NCI-H1092 (cell line): ENCODE data around the gene CC2D1A.
"Not testable (repeated sequence)": the region's sequence is repeated elsewhere in the genome, so short reads cannot be mapped to it uniquely, and the experiment has no call there.

Source experiments
- DNase-seq: peaks from one replicate; lab custom pipeline; 2025; lab: John Stamatoyannopoulos, UW

Gene CC2D1A

GRCh38 chr19:13908674-13909073, 2.7 kb downstream of the CC2D1A start:
- DNase-seq = no peak

DNA sequence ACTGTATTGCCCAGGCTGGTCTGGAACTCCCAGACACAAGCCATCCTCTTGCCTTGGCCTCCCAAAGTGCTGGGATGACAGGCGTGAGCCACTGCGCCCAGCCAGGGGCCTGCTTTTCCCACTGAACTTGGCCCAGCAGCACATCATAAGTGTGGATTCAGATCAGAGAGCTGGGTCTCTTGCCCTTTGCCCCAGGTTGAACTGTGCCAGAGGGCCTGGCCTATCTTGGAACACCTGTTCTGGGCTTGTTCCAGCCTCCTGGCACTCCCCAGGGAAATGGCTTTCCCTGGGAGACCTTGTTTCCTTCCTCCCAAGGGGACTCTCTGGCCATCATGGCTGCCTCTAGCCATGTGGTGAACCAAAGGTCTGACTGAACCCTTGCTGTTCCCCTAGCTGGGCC, 3.4 kb downstream of the CC2D1A start:
- DNase-seq = no peak

- no peak for DNase-seq
These were observed 7.4 kb downstream of the CC2D1A start for GRCh38 chr19:13913352-13913751.

DNA sequence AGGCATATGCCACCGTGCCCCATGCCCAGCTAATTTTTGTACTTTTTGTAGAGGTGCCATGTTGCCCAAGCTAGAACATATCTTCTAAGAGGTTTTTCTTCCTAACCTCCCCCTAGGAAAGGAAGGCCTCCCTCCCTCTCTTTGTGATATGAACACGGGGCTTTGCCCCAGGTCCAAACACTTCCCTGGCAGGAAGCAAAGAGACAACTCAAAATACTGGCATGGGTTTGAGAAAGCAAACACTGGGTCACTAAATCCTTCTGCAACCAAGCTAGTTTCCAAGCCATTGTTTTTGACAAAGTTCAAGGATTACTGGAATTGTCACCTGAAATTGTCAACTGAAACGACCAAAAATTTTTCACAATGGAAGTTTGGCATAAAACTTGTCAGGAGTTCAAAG, 8.8 kb downstream of the CC2D1A start:
- no peak for DNase-seq

GRCh38 chr19:13917888-13918406, 11.9 kb downstream of the CC2D1A start:
- no peak for DNase-seq

GRCh38 chr19:13918726-13919411, 12.9 kb downstream of the CC2D1A start:
- no peak for DNase-seq

DNA sequence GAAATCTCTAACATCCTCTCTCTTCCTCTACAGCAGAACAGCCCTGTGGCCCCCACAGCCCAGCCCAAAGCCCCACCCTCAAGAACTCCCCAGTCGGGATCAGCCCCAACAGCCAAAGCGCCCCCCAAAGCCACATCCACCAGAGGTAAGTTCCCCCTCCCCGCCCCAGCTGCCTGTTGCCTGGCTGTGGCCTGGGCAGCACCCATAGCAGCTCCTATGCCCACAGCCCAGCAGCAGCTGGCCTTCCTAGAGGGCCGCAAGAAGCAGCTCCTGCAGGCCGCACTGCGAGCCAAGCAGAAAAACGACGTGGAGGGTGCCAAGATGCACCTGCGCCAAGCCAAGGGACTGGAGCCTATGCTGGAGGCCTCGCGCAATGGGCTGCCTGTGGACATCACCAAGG, 14.5 kb downstream of the CC2D1A start:
- DNase-seq = no peak

GRCh38 chr19:13920940-13921747, 15.1 kb downstream of the CC2D1A start:
- no peak for DNase-seq

DNA sequence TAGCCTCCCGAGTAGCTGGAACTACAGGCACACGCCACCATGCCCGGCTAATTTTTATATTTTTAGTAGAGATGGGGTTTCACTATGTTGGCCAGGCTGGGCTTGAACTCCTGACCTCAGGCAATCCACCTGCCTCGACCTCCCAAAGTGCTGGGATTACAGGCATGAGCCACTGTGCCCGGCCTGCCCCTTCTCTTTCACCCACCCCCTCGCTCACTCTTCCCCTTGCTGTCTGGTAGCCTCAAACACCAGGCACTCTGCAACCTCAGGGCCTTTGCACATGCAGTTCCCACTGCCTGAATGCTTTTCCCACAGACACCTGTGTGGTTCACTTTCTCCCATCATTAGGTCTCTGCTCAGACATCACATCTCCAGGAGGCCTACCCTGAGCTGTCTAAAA, 16.1 kb downstream of the CC2D1A start:
- DNase-seq = not testable (repeated sequence)

DNA sequence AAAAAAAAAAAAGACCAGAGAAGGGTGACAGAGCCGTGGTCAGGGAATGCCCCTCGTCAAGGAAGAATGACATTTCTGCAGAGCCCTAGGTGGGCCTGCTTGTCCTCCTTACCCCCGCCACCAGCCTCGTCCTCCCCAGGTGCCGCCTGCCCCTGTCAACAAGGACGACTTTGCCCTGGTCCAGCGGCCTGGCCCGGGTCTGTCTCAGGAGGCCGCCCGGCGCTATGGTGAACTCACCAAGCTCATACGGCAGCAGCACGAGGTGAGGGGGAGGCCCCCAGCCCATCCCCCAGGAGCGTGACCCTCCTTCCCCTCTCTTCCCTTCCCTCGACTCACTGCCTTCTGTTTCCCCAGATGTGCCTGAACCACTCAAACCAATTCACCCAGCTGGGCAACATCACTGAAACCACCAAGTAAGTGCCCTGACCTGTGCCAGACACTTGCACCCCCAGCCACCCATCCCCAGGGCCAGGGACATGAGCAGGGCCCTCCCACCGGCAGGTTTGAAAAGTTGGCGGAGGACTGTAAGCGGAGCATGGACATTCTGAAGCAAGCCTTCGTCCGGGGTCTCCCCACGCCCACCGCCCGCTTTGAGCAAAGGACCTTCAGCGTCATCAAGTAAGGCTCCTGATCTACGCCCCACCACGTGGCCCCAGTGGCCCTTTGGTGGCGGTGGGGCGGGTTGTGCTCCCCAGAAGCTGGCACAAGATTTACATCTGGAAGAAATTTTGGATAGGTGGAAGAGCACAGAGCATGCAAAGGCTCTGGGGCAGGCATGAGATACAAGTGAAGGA, 17.4 kb downstream of the CC2D1A start:
- DNase-seq = no peak

- DNase-seq = no peak
These were observed 20.0 kb downstream of the CC2D1A start for GRCh38 chr19:13926010-13926409.

DNA sequence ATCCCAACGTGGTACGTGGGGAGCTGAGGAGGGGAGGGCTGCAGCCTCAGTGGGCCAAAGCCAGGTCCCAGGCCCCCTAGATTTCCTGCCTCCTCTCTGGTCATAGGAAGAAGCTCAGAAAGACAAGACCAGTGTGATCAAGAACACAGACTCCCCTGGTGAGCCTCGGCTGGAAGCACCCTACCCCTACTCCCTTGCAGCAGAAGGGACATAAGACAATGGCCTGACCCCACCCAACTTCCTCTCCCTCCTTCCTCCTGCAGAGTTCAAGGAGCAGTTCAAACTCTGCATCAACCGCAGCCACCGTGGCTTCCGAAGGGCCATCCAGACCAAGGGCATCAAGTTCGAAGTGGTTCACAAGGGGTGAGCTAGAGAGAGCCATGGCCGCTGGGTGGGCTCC, 20.7 kb downstream of the CC2D1A start:
- no peak for DNase-seq

DNA sequence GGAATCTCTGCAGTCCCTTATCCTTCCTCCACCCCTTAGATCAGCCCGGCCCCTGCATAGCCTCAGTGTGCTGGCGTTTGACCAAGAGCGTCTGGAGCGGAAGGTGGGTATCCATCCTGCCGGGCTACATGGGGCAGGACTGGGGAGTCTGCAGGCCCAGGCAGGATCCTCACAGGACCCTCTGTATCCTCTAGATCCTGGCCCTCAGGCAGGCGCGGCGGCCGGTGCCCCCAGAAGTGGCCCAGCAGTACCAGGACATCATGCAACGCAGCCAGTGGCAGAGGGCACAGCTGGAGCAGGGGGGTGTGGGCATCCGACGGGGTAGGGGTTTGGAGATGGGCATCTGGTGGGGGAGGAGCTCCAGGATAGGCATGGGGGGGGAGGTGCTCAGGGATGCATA, 23.3 kb downstream of the CC2D1A start:
- DNase-seq = no peak

GRCh38 chr19:13929956-13930355, 24.0 kb downstream of the CC2D1A start:
- no peak for DNase-seq

- no peak for DNase-seq
These were observed 24.4 kb downstream of the CC2D1A start for GRCh38 chr19:13930402-13930801.

- DNase-seq = no peak
These were observed 25.6 kb downstream of the CC2D1A start for GRCh38 chr19:13931391-13932148.

DNA sequence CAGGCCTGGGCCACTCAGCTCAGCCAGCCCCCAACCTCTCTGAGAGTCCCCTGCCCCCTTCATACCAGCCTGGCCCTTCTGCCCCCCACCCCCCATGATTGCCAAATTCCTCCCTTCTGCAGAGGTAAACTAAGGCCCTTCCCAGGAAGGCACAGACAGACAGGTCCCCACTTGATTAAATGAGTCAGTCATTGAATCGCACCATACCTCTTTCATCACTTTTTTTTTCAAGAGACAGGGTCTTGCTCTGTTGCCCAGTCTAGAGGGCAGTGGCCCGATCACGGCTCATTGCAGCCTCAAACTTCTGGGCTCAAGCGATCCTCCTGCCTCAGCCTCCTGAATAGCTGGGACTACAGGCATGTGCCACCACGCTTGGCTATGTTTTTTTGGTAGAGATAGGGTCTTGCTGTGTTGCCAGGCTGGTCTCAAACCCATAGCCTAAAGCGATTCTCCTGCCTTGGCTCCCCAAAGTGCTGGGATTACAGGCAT, 26.2 kb downstream of the CC2D1A start:
- DNase-seq = no peak

DNA sequence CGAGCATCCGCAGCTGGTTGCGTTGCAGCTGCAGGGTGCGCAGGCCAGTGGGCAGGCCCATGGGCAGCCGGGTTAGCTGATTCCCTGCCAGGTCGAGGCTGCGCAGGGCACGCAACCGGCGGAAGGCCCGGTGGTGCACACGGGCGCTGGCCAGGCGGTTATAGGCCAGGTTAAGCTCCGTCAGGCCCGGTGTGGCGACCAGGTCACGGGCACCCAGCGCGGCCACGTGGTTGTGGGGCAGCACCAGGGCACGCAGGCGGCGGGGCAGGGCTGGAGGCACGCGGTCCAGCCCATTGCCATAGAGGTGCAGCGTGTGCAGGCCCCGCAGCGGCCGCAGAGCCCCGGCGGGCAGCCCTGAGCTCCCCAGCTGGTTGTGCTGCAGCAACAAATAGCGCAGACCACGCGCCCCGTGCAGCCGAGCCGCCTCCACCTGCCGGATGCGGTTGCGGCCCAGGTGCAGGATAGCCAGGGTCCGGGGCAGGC, 27.0 kb downstream of the CC2D1A start:
- no peak for DNase-seq

DNA sequence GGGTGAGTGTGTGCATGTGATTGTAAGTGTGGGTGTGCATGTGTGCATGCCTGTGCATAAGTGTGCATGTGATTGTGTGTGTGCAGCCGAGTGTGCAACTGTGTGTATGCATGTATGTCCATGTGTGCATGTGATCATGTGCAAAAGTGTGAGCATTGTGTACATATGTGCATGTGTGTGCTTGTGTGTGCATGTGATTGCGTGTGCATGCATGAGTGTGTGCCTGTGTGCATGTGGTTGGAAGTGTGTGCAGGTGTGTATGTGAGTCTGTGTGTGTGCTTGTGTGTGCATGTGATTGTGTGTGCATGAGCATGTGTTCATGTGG, 28.7 kb downstream of the CC2D1A start:
- DNase-seq = no peak

DNA sequence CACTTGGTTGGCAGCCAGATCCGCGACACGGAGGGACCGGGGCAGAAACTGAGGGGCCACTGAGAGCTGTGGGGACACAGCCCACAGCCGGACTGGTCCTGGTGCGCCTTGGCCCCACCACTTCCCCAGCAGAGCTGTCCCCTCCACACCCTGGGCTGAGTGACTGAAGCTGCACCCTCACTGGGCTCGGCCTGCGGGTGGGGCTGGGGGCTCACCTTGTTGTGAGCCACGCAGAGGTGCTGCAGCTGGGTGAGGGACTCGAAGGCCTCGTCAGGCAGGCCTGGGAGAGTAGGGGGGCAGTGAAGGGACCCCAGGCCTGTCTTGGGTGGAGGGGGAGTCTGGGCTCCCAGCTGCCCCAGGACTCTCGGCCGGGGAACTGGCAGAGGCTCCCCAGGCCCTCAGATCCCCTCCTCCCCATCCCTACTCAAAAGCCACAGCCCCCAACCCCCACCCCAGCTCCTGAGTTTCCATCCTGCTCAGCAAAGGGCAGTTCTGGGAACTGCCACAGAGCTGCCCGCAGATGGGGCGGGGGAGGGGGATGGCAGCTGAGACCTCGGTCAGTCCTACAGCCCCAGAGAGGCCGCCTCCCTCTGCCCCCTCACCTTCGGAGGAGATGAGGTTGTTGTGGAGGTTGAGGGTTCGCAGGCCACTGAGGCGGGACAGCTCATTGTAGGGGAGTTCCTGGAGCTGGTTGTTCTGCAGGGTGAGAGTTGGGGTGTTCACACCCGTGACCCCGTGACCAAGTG, 29.9 kb downstream of the CC2D1A start:
- DNase-seq = no peak
